Mesothelial cell of epicardium (in vitro differentiated cells): Measurements from ENCODE around the gene REPIN1. TPM values are rescaled to one million over a fixed set of nuclear protein-coding genes. Genes with fewer than 3 reads are reported as not detected.

Experiments
- DNase-seq, 2 experiments: peaks; one replicate each; pipeline ENCODE4 v3.0.0; 2021; ENCODE audit warnings: low spot score in 2 of 2; ENCODE audit not compliant: unreplicated experiment in 2 of 2
- H3K27ac Mint-ChIP-seq: 2 replicates; pipeline ENCODE4 v1.8.0; 2021; ENCODE audit warnings: mixed read lengths
- H3K27me3 Mint-ChIP-seq: 2 replicates; pipeline ENCODE4 v1.8.0; 2021; ENCODE audit warnings: low read depth, mixed read lengths
- H3K36me3 Mint-ChIP-seq: 2 replicates; pipeline ENCODE4 v1.8.0; 2021; ENCODE audit warnings: mixed read lengths
- H3K4me1 Mint-ChIP-seq: 2 replicates; pipeline ENCODE4 v1.8.0; 2021; ENCODE audit warnings: mixed read lengths
- H3K4me3 Mint-ChIP-seq: 2 replicates; pipeline ENCODE4 v1.8.0; 2021; ENCODE audit warnings: mild to moderate bottlenecking, moderate library complexity, mixed read lengths
- H3K9me3 Mint-ChIP-seq: 2 replicates; pipeline ENCODE4 v1.8.0; 2021; ENCODE audit warnings: mixed read lengths
- total RNA-seq: library from RNA; stranded (reverse); gene quantifications from 3 replicates; pipeline ENCODE4 v1.2.1, GENCODE V29; 2021
- TF ChIP-seq, protein P1 (sequence below): fragments of 200-600 bp; sonication (generic); IDR thresholded peaks from one replicate; pipeline ENCODE4 v1.5.0; 2021; ENCODE audit warnings: antibody characterized with exemption; ENCODE audit not compliant: unreplicated experiment

Gene REPIN1
- total RNA-seq, 1 donor from 2014 or later, result 148 TPM

DNA sequence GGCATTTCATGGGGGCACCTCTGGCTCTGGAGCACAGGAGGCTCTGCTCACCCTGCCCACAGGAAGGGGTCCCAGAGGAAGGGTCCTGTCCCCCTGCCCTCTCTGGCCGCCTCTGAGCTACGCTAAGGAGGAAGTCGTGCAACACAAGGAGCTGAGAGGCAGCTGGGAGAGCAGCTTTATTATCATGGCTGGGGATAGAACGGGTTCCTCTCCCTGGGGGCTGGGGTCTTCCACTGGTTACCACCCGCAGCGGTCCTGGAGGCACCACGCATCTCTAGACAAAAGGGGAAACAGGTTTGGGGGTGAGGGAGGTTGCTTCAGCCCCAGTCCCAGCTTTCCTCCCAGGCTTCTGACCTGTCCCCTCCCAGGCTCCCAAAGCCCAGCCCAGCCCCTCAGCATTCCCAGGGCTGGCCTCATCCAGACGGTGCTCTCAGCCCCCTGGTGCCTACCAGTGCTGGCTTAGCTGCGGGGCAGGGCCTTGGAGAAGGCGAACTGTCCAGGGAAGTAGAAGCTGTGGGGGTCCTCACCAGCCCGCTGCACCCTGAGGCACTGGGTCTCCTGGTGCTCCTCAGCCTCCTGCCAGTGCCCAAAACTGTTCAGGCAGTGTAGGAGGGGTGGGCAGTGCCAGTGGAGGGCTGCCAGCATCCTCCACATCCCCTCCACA lies 30.3 kb upstream of the REPIN1 start:
- Mint-ChIP-seq H3K9me3 (peaks cover 3% of the 10 kb centered on the region), H3K27me3 (peaks cover 36% of the 10 kb centered on the region), H3K4me1 (peaks cover 32% of the 10 kb centered on the region), H3K27ac (no peak overlapping the region), H3K36me3 (no peaks in the 10 kb centered on the region), H3K4me3 (no peak overlapping the region)
- DNase-seq, result no peak
- TF ChIP-seq, protein P1, sequence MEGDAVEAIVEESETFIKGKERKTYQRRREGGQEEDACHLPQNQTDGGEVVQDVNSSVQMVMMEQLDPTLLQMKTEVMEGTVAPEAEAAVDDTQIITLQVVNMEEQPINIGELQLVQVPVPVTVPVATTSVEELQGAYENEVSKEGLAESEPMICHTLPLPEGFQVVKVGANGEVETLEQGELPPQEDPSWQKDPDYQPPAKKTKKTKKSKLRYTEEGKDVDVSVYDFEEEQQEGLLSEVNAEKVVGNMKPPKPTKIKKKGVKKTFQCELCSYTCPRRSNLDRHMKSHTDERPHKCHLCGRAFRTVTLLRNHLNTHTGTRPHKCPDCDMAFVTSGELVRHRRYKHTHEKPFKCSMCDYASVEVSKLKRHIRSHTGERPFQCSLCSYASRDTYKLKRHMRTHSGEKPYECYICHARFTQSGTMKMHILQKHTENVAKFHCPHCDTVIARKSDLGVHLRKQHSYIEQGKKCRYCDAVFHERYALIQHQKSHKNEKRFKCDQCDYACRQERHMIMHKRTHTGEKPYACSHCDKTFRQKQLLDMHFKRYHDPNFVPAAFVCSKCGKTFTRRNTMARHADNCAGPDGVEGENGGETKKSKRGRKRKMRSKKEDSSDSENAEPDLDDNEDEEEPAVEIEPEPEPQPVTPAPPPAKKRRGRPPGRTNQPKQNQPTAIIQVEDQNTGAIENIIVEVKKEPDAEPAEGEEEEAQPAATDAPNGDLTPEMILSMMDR, result no peak

- Mint-ChIP-seq H3K4me3 (peak overlapping the region; percentile 61), H3K4me1 (peaks cover 32% of the 10 kb centered on the region), H3K36me3 (peaks cover 3% of the 10 kb centered on the region), H3K27ac (no peak overlapping the region), H3K27me3 (peaks cover 40% of the 10 kb centered on the region), H3K9me3 (peaks cover 11% of the 10 kb centered on the region)
- DNase-seq, result no peak
- TF ChIP-seq, protein P1, result no peak
These were observed 29.2 kb upstream of the REPIN1 start for GRCh38 chr7:150339409-150339809.

DNA sequence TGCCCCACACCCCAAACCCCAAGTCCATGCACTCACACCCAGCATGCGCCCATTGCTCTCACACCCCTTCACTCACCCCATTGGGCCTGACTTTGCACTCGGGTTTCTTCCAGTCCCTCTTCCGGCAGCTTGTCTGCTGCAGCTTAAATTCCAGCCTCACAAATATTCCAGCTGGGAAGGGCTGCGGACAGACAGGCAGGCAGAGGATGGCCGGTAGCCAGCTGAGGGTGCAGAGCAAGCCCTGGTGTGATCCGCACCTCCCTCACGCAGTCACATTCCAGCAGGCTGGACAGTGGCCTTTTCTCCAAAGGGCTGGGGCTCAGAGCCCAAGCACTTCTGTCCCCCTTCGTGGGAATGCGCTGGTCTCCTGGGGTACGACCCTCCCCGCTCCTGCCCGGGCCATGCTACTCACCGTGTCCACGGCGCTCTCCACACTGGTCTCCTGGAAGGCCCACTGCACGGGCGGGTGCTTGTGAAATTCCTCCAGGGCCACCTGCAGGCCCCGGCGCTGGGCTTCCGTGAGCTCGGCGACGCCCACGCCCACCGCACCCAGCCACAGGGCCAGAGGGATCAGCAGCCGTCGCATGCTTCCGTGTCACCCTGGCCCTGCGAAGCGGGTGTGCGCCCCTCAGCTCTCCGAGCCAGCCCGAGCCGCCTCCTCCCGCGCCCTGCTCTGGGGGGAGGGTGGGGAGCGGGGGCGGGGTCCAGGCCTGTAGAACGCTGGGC lies 28.4 kb upstream of the REPIN1 start:
- TF ChIP-seq, protein P1, result no peak
- no peak for DNase-seq
- H3K9me3 Mint-ChIP-seq, result peaks cover 11% of the 10 kb centered on the region
- H3K36me3 Mint-ChIP-seq, result peaks cover 3% of the 10 kb centered on the region
- H3K4me1 Mint-ChIP-seq, result peaks cover 29% of the 10 kb centered on the region
- H3K27ac Mint-ChIP-seq, result no peak overlapping the region
- H3K4me3 Mint-ChIP-seq, result peak overlapping the region; percentile 62
- H3K27me3 Mint-ChIP-seq, result peaks cover 40% of the 10 kb centered on the region

- Mint-ChIP-seq H3K4me3 (peak overlapping the region; percentile 79), H3K27me3 (peaks cover 40% of the 10 kb centered on the region), H3K36me3 (peaks cover 3% of the 10 kb centered on the region), H3K9me3 (peaks cover 11% of the 10 kb centered on the region), H3K4me1 (peaks cover 25% of the 10 kb centered on the region), H3K27ac (no peak overlapping the region)
- TF ChIP-seq, protein P1, result no peak
- no peak for DNase-seq
These were observed 27.8 kb upstream of the REPIN1 start for GRCh38 chr7:150340875-150341262.

GRCh38 chr7:150341263-150342120 lies 27.1 kb upstream of the REPIN1 start, which contains the start of gene RARRES2:
Gene RARRES2, minus strand, starts transcription at chr7:150341629. Its CDS starts 1,020 bp downstream, at chr7:150340609.
- H3K36me3 Mint-ChIP-seq, result peaks cover 3% of the 10 kb centered on the region
- H3K4me1 Mint-ChIP-seq, result peaks cover 25% of the 10 kb centered on the region
- peaks cover 41% of the 10 kb centered on the region for H3K27me3 Mint-ChIP-seq
- DNase-seq, result no peak
- TF ChIP-seq, protein P1, result no peak
- H3K9me3 Mint-ChIP-seq, result peaks cover 11% of the 10 kb centered on the region
- H3K27ac Mint-ChIP-seq, result peak within 1 kb of the TSS; percentile 64
- peak within 1 kb of the TSS; percentile 79 for H3K4me3 Mint-ChIP-seq
